Loucy (cell line): Measurements from ENCODE around the gene FBXL13.

Source experiments
- H2AFZ ChIP-seq: fragments of 200-600 bp; sonication (generic); 2 replicates; pipeline ENCODE4 v1.6.0; 2016; ENCODE audit warnings: antibody characterized with exemption, mild to moderate bottlenecking, low read length, moderate library complexity
- H3F3A ChIP-seq: fragments of 200-600 bp; 2 replicates; pipeline ENCODE4 v1.6.0; 2016; ENCODE audit warnings: antibody characterized with exemption, low read depth, mild to moderate bottlenecking
- H3K27me3 ChIP-seq: fragments of 200-600 bp; sonication (generic); 2 replicates; pipeline ENCODE4 v1.6.1; 2014; ENCODE audit warnings: low read length, mild to moderate bottlenecking; ENCODE audit not compliant: insufficient read depth, poor library complexity, severe bottlenecking
- H3K36me3 ChIP-seq: fragments of 200-600 bp; sonication (generic); 2 replicates; pipeline ENCODE4 v1.6.1; 2016; ENCODE audit warnings: low read length; ENCODE audit not compliant: insufficient read depth
- H3K4me1 ChIP-seq: fragments of 200-600 bp; sonication (generic); 2 replicates; pipeline ENCODE4 v1.5.1; 2014; ENCODE audit warnings: low read length, mild to moderate bottlenecking; ENCODE audit not compliant: insufficient read depth, poor library complexity, severe bottlenecking
- H3K4me2 ChIP-seq: fragments of 200-600 bp; sonication (generic); 2 replicates; pipeline ENCODE4 v1.6.0; 2014; ENCODE audit warnings: antibody characterized with exemption, low read length, low read depth, mild to moderate bottlenecking; ENCODE audit not compliant: poor library complexity, severe bottlenecking
- H3K4me3 ChIP-seq: fragments of 200-600 bp; sonication (generic); 2 replicates; pipeline ENCODE4 v1.5.1; 2014; ENCODE audit warnings: low read length, mild to moderate bottlenecking, mixed read lengths; ENCODE audit not compliant: poor library complexity, severe bottlenecking
- H3K79me2 ChIP-seq: fragments of 200-600 bp; sonication (generic); 2 replicates; pipeline ENCODE4 v1.6.1; 2014; ENCODE audit warnings: low read length; ENCODE audit not compliant: insufficient read depth
- H3K9ac ChIP-seq: fragments of 200-600 bp; sonication (generic); 2 replicates; pipeline ENCODE4 v1.6.0; 2014; ENCODE audit warnings: mild to moderate bottlenecking, low read depth, low read length, moderate library complexity; ENCODE audit not compliant: poor library complexity, severe bottlenecking
- H3K9me2 ChIP-seq: fragments of 200-600 bp; sonication (generic); replicated peaks from 2 replicates; pipeline ENCODE4 v1.6.1; 2016; ENCODE audit warnings: low read depth, low read length, mixed read lengths
- H3K9me3 ChIP-seq: fragments of 200-600 bp; sonication (generic); 2 replicates; pipeline ENCODE4 v1.6.1; 2014; ENCODE audit warnings: mild to moderate bottlenecking, antibody characterized with exemption, low read length, low read depth; ENCODE audit not compliant: insufficient read depth
- H4K20me1 ChIP-seq: fragments of 200-600 bp; sonication (generic); 2 replicates; pipeline ENCODE4 v1.6.0; 2014; ENCODE audit warnings: antibody characterized with exemption, low read length, mild to moderate bottlenecking; ENCODE audit not compliant: insufficient read depth, poor library complexity, severe bottlenecking
- EZH2phosphoT487 ChIP-seq: fragments of 200-600 bp; IDR thresholded peaks from 2 replicates; pipeline ENCODE4 v1.6.1; 2018; ENCODE audit warnings: antibody characterized with exemption, mild to moderate bottlenecking, moderate library complexity, borderline replicate concordance
- TF ChIP-seq, protein P1 (sequence below): fragments of 200-600 bp; sonication (generic); conservative IDR thresholded peaks from 2 replicates; pipeline ENCODE4 v1.5.1; 2014; ENCODE audit warnings: mild to moderate bottlenecking, antibody characterized with exemption, low read length

FBXL13 gene

DNA sequence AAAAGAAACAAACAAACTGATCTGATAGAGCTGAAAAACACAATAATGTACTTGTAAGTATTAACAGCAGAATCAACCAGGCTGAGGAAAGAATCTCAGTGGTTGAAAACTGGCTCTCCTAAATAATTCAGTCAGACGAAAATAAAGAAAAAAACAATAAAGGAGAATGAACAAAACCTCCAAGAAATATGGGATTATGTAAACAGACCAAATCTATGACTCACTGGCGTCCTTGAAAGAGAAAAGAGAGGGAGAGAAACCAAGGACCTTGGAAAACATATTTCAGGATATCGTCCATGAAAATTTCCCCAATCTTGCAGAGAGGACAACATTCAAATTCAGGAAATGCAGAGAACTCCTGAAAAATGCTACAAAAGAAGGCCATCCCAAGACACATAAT lies 62.9 kb downstream of the FBXL13 start:
- Histone ChIP-seq H3K27me3 (no peaks in the 10 kb centered on the region), H3F3A (no peaks in the 10 kb centered on the region), H3K4me2 (no peak overlapping the region), H3K4me3 (no peak overlapping the region), H4K20me1 (no peaks in the 10 kb centered on the region), H3K36me3 (no peaks in the 10 kb centered on the region), H3K4me1 (peaks cover 21% of the 10 kb centered on the region), H3K79me2 (no peaks in the 10 kb centered on the region), H2AFZ (no peak overlapping the region), H3K9me2 (no peaks in the 10 kb centered on the region), H3K9me3 (no peaks in the 10 kb centered on the region), H3K9ac (no peak overlapping the region)
- no peak for TF ChIP-seq EZH2phosphoT487
- TF ChIP-seq, protein P1, sequence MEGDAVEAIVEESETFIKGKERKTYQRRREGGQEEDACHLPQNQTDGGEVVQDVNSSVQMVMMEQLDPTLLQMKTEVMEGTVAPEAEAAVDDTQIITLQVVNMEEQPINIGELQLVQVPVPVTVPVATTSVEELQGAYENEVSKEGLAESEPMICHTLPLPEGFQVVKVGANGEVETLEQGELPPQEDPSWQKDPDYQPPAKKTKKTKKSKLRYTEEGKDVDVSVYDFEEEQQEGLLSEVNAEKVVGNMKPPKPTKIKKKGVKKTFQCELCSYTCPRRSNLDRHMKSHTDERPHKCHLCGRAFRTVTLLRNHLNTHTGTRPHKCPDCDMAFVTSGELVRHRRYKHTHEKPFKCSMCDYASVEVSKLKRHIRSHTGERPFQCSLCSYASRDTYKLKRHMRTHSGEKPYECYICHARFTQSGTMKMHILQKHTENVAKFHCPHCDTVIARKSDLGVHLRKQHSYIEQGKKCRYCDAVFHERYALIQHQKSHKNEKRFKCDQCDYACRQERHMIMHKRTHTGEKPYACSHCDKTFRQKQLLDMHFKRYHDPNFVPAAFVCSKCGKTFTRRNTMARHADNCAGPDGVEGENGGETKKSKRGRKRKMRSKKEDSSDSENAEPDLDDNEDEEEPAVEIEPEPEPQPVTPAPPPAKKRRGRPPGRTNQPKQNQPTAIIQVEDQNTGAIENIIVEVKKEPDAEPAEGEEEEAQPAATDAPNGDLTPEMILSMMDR, result no peak

DNA sequence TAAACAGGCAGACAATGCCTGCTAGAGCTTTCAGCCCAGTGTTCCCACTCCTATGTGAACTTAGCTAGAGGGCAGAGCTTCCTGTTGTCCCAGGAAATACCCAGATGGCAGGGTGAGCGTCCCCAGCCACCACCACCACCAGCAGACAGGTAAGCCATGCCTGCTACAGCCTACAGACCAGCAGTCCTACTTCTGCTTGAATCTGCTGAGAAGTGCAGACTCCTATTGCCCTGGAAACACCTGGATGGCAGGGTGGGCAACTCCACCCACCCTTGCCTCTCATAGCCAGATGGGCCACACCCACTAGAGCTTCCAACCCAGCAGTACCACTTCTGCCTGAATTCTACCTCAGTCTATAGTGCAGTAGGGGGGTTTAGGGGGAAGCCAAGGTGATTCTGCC lies 64.4 kb downstream of the FBXL13 start:
- Histone ChIP-seq H2AFZ (peak overlapping the region; percentile 66), H3K36me3 (no peaks in the 10 kb centered on the region), H3K9me2 (no peaks in the 10 kb centered on the region), H3K4me1 (peaks cover 21% of the 10 kb centered on the region), H4K20me1 (no peaks in the 10 kb centered on the region), H3K27me3 (no peaks in the 10 kb centered on the region), H3K79me2 (no peaks in the 10 kb centered on the region), H3K4me2 (peak overlapping the region; percentile 65), H3K4me3 (peak overlapping the region; percentile 29), H3K9me3 (no peaks in the 10 kb centered on the region), H3F3A (no peaks in the 10 kb centered on the region), H3K9ac (no peak overlapping the region)
- TF ChIP-seq, protein P1, result no peak
- no peak for TF ChIP-seq EZH2phosphoT487

- Histone ChIP-seq H3F3A (no peaks in the 10 kb centered on the region), H2AFZ (peak overlapping the region; percentile 66), H3K9me3 (no peaks in the 10 kb centered on the region), H4K20me1 (no peaks in the 10 kb centered on the region), H3K4me1 (peaks cover 21% of the 10 kb centered on the region), H3K27me3 (no peaks in the 10 kb centered on the region), H3K36me3 (no peaks in the 10 kb centered on the region), H3K4me2 (peak overlapping the region; percentile 65), H3K9me2 (no peaks in the 10 kb centered on the region), H3K4me3 (peak overlapping the region; percentile 36), H3K9ac (peak overlapping the region; percentile 2), H3K79me2 (no peaks in the 10 kb centered on the region)
- TF ChIP-seq, protein P1, result no peak
- TF ChIP-seq EZH2phosphoT487, result no peak
Observed at GRCh38 chr7:103009466-103010185, 65.0 kb downstream of the FBXL13 start.
